NCI-H82 treated with DMSO at 0.1 percent for 48 hours (cell line): ENCODE results near the gene COPG1.
"Not testable (repeated sequence)": the region's sequence is repeated elsewhere in the genome, so short reads cannot be mapped to it uniquely, and the experiment has no call there.

Source experiments
- DNase-seq: peaks from one replicate; lab custom pipeline; 2025; ENCODE audit not compliant: unreplicated experiment; lab: John Stamatoyannopoulos, UW

COPG1 gene

GRCh38 chr3:129239991-129240390, 9.4 kb upstream of the COPG1 start:
- no peak for DNase-seq

GRCh38 chr3:129240436-129240835, 9.0 kb upstream of the COPG1 start:
- DNase-seq, result no peak

GRCh38 chr3:129245141-129245540, 4.3 kb upstream of the COPG1 start:
- DNase-seq, result no peak

GRCh38 chr3:129245641-129246306, 3.6 kb upstream of the COPG1 start:
- DNase-seq, result peak; percentile 77

GRCh38 chr3:129246636-129247035, 2.8 kb upstream of the COPG1 start:
- no peak for DNase-seq

- no peak for DNase-seq
These were observed 973 bp upstream of the COPG1 start for GRCh38 chr3:129248286-129248979.

- DNase-seq, result no peak
These were observed 3.3 kb downstream of the COPG1 start for GRCh38 chr3:129252748-129253147.

- no peak for DNase-seq
These were observed 5.3 kb downstream of the COPG1 start for GRCh38 chr3:129254536-129255230.

GRCh38 chr3:129256270-129256669, 6.9 kb downstream of the COPG1 start:
- no peak for DNase-seq

- DNase-seq, result no peak
These were observed 8.2 kb downstream of the COPG1 start for GRCh38 chr3:129257609-129258008.

GRCh38 chr3:129259612-129260477, 10.4 kb downstream of the COPG1 start:
- DNase-seq, result no peak

- DNase-seq, result no peak
These were observed 11.2 kb downstream of the COPG1 start for GRCh38 chr3:129260606-129261005.

- no peak for DNase-seq
These were observed 12.5 kb downstream of the COPG1 start for GRCh38 chr3:129261894-129262293.

- no peak for DNase-seq
These were observed 13.9 kb downstream of the COPG1 start for GRCh38 chr3:129263161-129263910.

- DNase-seq, result not testable (repeated sequence)
These were observed 15.6 kb downstream of the COPG1 start for GRCh38 chr3:129264994-129265393.

- no peak for DNase-seq
These were observed 17.2 kb downstream of the COPG1 start for GRCh38 chr3:129266651-129267050.

- no peak for DNase-seq
These were observed 19.0 kb downstream of the COPG1 start for GRCh38 chr3:129268396-129268795.

GRCh38 chr3:129271674-129272073, 22.3 kb downstream of the COPG1 start:
- no peak for DNase-seq

- no peak for DNase-seq
These were observed 27.0 kb downstream of the COPG1 start for GRCh38 chr3:129276385-129276784.

GRCh38 chr3:129277829-129278271, 28.4 kb downstream of the COPG1 start:
- DNase-seq, result no peak
